Neural crest cell (in vitro differentiated cells): ENCODE measurements around the gene MAP3K20. TPM values are rescaled to one million over a fixed set of nuclear protein-coding genes. Genes with fewer than 3 reads are reported as not detected.
"Not testable (repeated sequence)": the region's sequence is repeated elsewhere in the genome, so short reads cannot be mapped to it uniquely, and the experiment has no call there.

ENCODE experiments used
- DNase-seq: peaks from one replicate; pipeline ENCODE4 v3.0.0; 2021; ENCODE audit warnings: low read depth, mixed read lengths, low spot score
- H3K27ac Mint-ChIP-seq: one replicate; pipeline ENCODE4 v1.8.0; 2021; ENCODE audit warnings: mild to moderate bottlenecking, mixed read lengths; ENCODE audit not compliant: unreplicated experiment
- H3K27me3 Mint-ChIP-seq: 2 replicates; pipeline ENCODE4 v1.8.0; 2021; ENCODE audit warnings: low read depth, mild to moderate bottlenecking, mixed read lengths
- H3K36me3 Mint-ChIP-seq: 2 replicates; pipeline ENCODE4 v1.8.0; 2021; ENCODE audit warnings: low read depth, mild to moderate bottlenecking, mixed read lengths
- H3K4me1 Mint-ChIP-seq: 2 replicates; pipeline ENCODE4 v1.8.0; 2021; ENCODE audit warnings: mixed read lengths
- H3K4me3 Mint-ChIP-seq: one replicate; pipeline ENCODE4 v1.8.0; 2021; ENCODE audit warnings: mild to moderate bottlenecking, mixed read lengths
- H3K9me3 Mint-ChIP-seq: 2 replicates; pipeline ENCODE4 v1.8.0; 2021; ENCODE audit warnings: mixed read lengths
- CTCF ChIP-seq: fragments of 200-600 bp; sonication (generic); conservative IDR thresholded peaks from 2 replicates; pipeline ENCODE4 v1.5.0; 2021; ENCODE audit warnings: antibody characterized with exemption, mild to moderate bottlenecking
- total RNA-seq: library from RNA; stranded (reverse); gene quantifications from 2 replicates; pipeline ENCODE4 v1.2.1, GENCODE V29; 2021

MAP3K20 gene
- total RNA-seq, 1 donor from 2014 or later = 27.6 TPM

GRCh38 chr2:173291412-173291811 is 215.8 kb downstream of the MAP3K20 start:
- H3K36me3 Mint-ChIP-seq = peaks cover 2% of the 10 kb centered on the region
- H3K4me1 Mint-ChIP-seq = peaks cover 4% of the 10 kb centered on the region
- no peaks in the 10 kb centered on the region for H3K27me3 Mint-ChIP-seq
- no peak for DNase-seq
- no peak for TF ChIP-seq CTCF
- no peak overlapping the region for H3K27ac Mint-ChIP-seq
- no peak overlapping the region for H3K4me3 Mint-ChIP-seq
- no peaks in the 10 kb centered on the region for H3K9me3 Mint-ChIP-seq

- peaks cover 19% of the 10 kb centered on the region for H3K9me3 Mint-ChIP-seq
- no peak overlapping the region for H3K27ac Mint-ChIP-seq
- no peak for TF ChIP-seq CTCF
- H3K4me3 Mint-ChIP-seq = no peak overlapping the region
- H3K4me1 Mint-ChIP-seq = no peaks in the 10 kb centered on the region
- no peak for DNase-seq
- H3K36me3 Mint-ChIP-seq = peaks cover 18% of the 10 kb centered on the region
- H3K27me3 Mint-ChIP-seq = no peaks in the 10 kb centered on the region
Measured at GRCh38 chr2:173296235-173296634, 220.6 kb downstream of the MAP3K20 start.

- peaks cover 19% of the 10 kb centered on the region for H3K9me3 Mint-ChIP-seq
- TF ChIP-seq CTCF = no peak
- peaks cover 19% of the 10 kb centered on the region for H3K36me3 Mint-ChIP-seq
- no peak for DNase-seq
- H3K27ac Mint-ChIP-seq = no peak overlapping the region
- no peak overlapping the region for H3K4me3 Mint-ChIP-seq
- H3K4me1 Mint-ChIP-seq = no peaks in the 10 kb centered on the region
- H3K27me3 Mint-ChIP-seq = no peaks in the 10 kb centered on the region
Measured at GRCh38 chr2:173298536-173299097, 223.0 kb downstream of the MAP3K20 start.

GRCh38 chr2:173299764-173300163 is 224.1 kb downstream of the MAP3K20 start:
- peaks cover 23% of the 10 kb centered on the region for H3K9me3 Mint-ChIP-seq
- peaks cover 19% of the 10 kb centered on the region for H3K36me3 Mint-ChIP-seq
- H3K27me3 Mint-ChIP-seq = no peaks in the 10 kb centered on the region
- H3K4me3 Mint-ChIP-seq = no peak overlapping the region
- no peaks in the 10 kb centered on the region for H3K4me1 Mint-ChIP-seq
- DNase-seq = no peak
- no peak overlapping the region for H3K27ac Mint-ChIP-seq
- no peak for TF ChIP-seq CTCF

- DNase-seq = no peak
- Mint-ChIP-seq H3K36me3 (peaks cover 19% of the 10 kb centered on the region), H3K27me3 (no peaks in the 10 kb centered on the region), H3K4me3 (no peak overlapping the region), H3K9me3 (peaks cover 23% of the 10 kb centered on the region), H3K4me1 (no peaks in the 10 kb centered on the region), H3K27ac (no peak overlapping the region)
- TF ChIP-seq CTCF = no peak
Measured at GRCh38 chr2:173300458-173300857, 224.8 kb downstream of the MAP3K20 start.

GRCh38 chr2:173301549-173301948 is 225.9 kb downstream of the MAP3K20 start:
- not testable (repeated sequence) for DNase-seq, H3K27ac Mint-ChIP-seq, H3K4me1 Mint-ChIP-seq, H3K27me3 Mint-ChIP-seq, H3K4me3 Mint-ChIP-seq
- Mint-ChIP-seq H3K9me3 (peaks cover 23% of the 10 kb centered on the region), H3K36me3 (peaks cover 19% of the 10 kb centered on the region)
